Measurements from ENCODE around the gene CTDSP1. TPM values are rescaled to one million over a fixed set of nuclear protein-coding genes. Genes with fewer than 3 reads are reported as not detected.

CTDSP1 gene
- total and polyA plus RNA-seq, 2 donors (not counting 1 experiment from before 2014, with no cell fraction given): 99.8 to 207 TPM

DNA sequence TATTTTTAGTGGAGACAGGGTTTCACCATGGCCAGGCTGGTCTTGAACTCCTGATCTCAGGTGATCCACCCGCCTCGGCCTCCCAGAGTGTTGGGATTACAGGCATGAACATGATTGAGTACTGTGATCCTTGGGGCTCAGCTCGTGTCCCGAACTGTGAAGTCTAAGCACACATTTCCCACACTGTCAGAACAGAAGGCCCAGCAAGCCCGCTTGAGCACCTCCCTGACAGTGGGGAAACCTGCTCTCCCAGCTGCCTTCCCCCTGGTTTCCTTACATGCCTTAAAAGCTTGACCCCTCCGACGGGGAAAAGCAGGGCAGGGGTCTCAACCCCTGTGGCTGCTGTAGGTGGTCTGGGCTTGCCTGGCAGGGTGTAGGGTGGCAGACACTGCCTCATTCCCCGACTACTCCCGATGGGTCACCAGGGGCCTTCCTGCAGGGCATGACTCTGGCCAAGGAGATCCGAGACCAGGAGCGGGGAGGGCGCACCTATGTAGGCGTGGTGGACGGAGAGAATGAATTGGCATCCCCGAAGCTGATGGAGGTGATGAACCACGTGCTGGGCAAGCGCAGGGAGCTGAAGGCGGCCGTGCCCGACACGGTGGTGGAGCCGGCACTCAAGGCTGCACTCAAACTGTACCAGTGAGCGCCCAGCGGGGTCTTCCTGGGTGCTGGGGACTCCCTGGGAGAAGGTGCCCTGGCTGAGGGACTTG, 29.3 kb downstream of the CTDSP1 start:
- Histone ChIP-seq H3K36me3 (replicated peaks in 1 of 2; ENCODE audit: control extremely low read depth in 1 of 2, control insufficient read depth in 1 of 2, extremely low read depth in 1 of 2, insufficient read depth in 2 of 2, low read length in 1 of 2) (no peaks in the 10 kb centered on the region), H3K27me3 (replicated peaks in 1 of 4; ENCODE audit: control extremely low read depth in 1 of 4, control insufficient read depth in 3 of 4, insufficient read depth in 4 of 4, low read length in 3 of 4) (peaks cover 0 to 9% (median 0%) of the 10 kb centered on the region in 4 experiments), H3K4me1 (ENCODE audit: control insufficient read depth in 2 of 2, insufficient read depth in 2 of 2, low read length in 2 of 2) (no peaks in the 10 kb centered on the region), H3K9ac (ENCODE audit: low read length) (no peak overlapping the region), H3K9me3 (ENCODE audit: control extremely low read depth in 1 of 3, control insufficient read depth in 2 of 3, insufficient read depth in 1 of 3, low read length in 2 of 3) (no peaks in the 10 kb centered on the region), H2AFZ (ENCODE audit: insufficient read depth, low read depth, low read length, poor library complexity, severe bottlenecking) (no peak overlapping the region), H4K20me1 (ENCODE audit: control insufficient read depth, insufficient read depth, low read length, poor library complexity, severe bottlenecking) (no peaks in the 10 kb centered on the region), H3K4me3 (ENCODE audit: control extremely low read depth in 1 of 5, extremely low read depth in 1 of 5, insufficient read depth in 1 of 5, low read depth in 2 of 5, low read length in 4 of 5) (no peak overlapping the region), H3K4me2 (replicated peaks; ENCODE audit: low read depth, low read length, poor library complexity, severe bottlenecking) (no peak overlapping the region), H3K79me2 (ENCODE audit: control insufficient read depth, insufficient read depth, low read length) (no peaks in the 10 kb centered on the region), H3K27ac (ENCODE audit: low read length in 2 of 2) (no peak overlapping the region)
- no peak for DNase-seq
- TF ChIP-seq, protein P1, sequence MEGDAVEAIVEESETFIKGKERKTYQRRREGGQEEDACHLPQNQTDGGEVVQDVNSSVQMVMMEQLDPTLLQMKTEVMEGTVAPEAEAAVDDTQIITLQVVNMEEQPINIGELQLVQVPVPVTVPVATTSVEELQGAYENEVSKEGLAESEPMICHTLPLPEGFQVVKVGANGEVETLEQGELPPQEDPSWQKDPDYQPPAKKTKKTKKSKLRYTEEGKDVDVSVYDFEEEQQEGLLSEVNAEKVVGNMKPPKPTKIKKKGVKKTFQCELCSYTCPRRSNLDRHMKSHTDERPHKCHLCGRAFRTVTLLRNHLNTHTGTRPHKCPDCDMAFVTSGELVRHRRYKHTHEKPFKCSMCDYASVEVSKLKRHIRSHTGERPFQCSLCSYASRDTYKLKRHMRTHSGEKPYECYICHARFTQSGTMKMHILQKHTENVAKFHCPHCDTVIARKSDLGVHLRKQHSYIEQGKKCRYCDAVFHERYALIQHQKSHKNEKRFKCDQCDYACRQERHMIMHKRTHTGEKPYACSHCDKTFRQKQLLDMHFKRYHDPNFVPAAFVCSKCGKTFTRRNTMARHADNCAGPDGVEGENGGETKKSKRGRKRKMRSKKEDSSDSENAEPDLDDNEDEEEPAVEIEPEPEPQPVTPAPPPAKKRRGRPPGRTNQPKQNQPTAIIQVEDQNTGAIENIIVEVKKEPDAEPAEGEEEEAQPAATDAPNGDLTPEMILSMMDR (IDR thresholded peaks at IDR 0.05): no peak
- TF ChIP-seq EZH2 (IDR thresholded peaks at IDR 0.05; ENCODE audit: borderline replicate concordance, insufficient read depth, low read depth, low read length, poor library complexity, severe bottlenecking): no peak
- 92% methylated on average over 22 of the region's 24 CpGs for WGBS (ENCODE audit: insufficient coverage)
- no peak for ATAC-seq (ENCODE audit: low read depth)
- Mint-ChIP-seq H3K4me1 (no peaks in the 10 kb centered on the region), H3K27me3 (peaks cover 10% of the 10 kb centered on the region), H3K27ac (no peak overlapping the region), H3K4me3 (no peak overlapping the region), H3K9me3 (ENCODE audit: insufficient read depth) (no peaks in the 10 kb centered on the region)
- POLR2A ChIA-PET: no interaction called here
- CTCF ChIA-PET: interaction anchor here (1.0 kb wide), 1 partner anchor 217 kb away, joined by 3 read pairs; no protein-coding TSS in a partner anchor
- intact Hi-C loops (cut with micrococcal nuclease): no loop called here

DNA sequence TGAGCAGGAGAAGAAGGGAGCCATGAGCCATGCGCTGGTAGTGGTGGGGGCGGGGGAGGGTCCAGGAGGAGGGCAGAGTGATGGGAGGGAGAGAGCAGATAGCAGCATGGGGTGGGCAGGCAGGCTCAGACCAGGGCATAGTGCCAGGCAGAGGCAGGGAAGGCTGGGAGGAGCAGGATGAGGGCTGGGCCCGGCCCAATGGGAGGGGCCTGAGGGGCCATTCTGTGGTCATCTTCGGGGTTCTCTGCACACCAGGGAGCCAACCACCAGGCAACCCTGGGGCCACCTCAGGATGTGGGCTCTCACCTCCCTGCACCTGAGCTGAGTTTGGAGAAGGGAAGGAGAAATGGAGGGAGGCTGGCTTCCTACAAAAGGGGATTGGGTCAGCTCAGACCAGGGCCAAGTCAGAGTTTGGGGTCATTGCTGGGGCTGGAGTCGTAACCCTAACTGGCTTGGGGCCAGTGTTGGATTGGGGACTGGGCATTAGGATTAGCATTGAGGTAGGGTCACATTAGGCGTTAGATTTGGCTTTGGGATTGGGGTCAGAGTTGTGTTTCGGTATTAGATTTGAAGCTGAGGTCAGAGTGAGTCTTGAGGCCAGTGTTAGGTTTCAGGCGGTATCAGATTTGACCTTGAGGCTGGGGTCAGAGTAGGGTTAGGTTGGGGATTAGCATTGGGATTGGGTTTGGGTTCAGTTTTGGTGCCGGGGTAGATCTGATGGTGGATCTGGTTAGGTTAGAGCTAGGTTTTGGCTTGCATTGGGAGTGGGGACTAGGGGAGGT, 30.4 kb downstream of the CTDSP1 start:
- POLR2A ChIA-PET: no interaction called here
- H3K4me1 ChIP-seq (ENCODE audit: control insufficient read depth in 2 of 2, insufficient read depth in 2 of 2, low read length in 2 of 2): no peaks in the 10 kb centered on the region
- no peak overlapping the region for H3K27ac ChIP-seq (ENCODE audit: low read length in 2 of 2)
- no peak overlapping the region for H3K4me3 Mint-ChIP-seq
- no peaks in the 10 kb centered on the region for H3K36me3 ChIP-seq (replicated peaks in 1 of 2; ENCODE audit: control extremely low read depth in 1 of 2, control insufficient read depth in 1 of 2, extremely low read depth in 1 of 2, insufficient read depth in 2 of 2, low read length in 1 of 2)
- H3K9me3 ChIP-seq (ENCODE audit: control extremely low read depth in 1 of 3, control insufficient read depth in 2 of 3, insufficient read depth in 1 of 3, low read length in 2 of 3): no peaks in the 10 kb centered on the region
- no peaks in the 10 kb centered on the region for H3K79me2 ChIP-seq (ENCODE audit: control insufficient read depth, insufficient read depth, low read length)
- no peaks in the 10 kb centered on the region for H4K20me1 ChIP-seq (ENCODE audit: control insufficient read depth, insufficient read depth, low read length, poor library complexity, severe bottlenecking)
- H3K27me3 ChIP-seq (replicated peaks in 1 of 4; ENCODE audit: control extremely low read depth in 1 of 4, control insufficient read depth in 3 of 4, insufficient read depth in 4 of 4, low read length in 3 of 4): peaks cover 0 to 9% (median 0%) of the 10 kb centered on the region in 4 experiments
- DNase-seq: no peak
- H3K9me3 Mint-ChIP-seq (ENCODE audit: insufficient read depth): no peaks in the 10 kb centered on the region
- H3K4me1 Mint-ChIP-seq: no peaks in the 10 kb centered on the region
- peaks cover 10% of the 10 kb centered on the region for H3K27me3 Mint-ChIP-seq
- H3K4me2 ChIP-seq (replicated peaks; ENCODE audit: low read depth, low read length, poor library complexity, severe bottlenecking): no peak overlapping the region
- no peak overlapping the region for H3K9ac ChIP-seq (ENCODE audit: low read length)
- ATAC-seq (ENCODE audit: low read depth): no peak
- 75% methylated on average over 8 of the region's 9 CpGs for WGBS (ENCODE audit: insufficient coverage)
- H2AFZ ChIP-seq (ENCODE audit: insufficient read depth, low read depth, low read length, poor library complexity, severe bottlenecking): no peak overlapping the region
- no peak overlapping the region for H3K27ac Mint-ChIP-seq
- H3K4me3 ChIP-seq (ENCODE audit: control extremely low read depth in 1 of 5, extremely low read depth in 1 of 5, insufficient read depth in 1 of 5, low read depth in 2 of 5, low read length in 4 of 5): no peak overlapping the region
- intact Hi-C loops (cut with micrococcal nuclease): no loop called here
- CTCF ChIA-PET: no interaction called here
- TF ChIP-seq EZH2 (IDR thresholded peaks at IDR 0.05; ENCODE audit: borderline replicate concordance, insufficient read depth, low read depth, low read length, poor library complexity, severe bottlenecking): no peak
- TF ChIP-seq, protein P1 (IDR thresholded peaks at IDR 0.05): no peak

Measured in B cell (primary cell).